DOHH2 (cell line): ENCODE results near the gene FILIP1.

Experiments
- H3F3A ChIP-seq: fragments of 200-600 bp; sonication (generic), shearing (Covaris generic); 2 replicates; pipeline ENCODE4 v1.6.0; 2016; ENCODE audit warnings: antibody characterized with exemption, mild to moderate bottlenecking; ENCODE audit not compliant: control insufficient read depth, insufficient read depth
- H3K27ac ChIP-seq: fragments of 200-600 bp; sonication (generic); 2 replicates; pipeline ENCODE4 v1.5.1; 2014; ENCODE audit warnings: low read depth, mild to moderate bottlenecking, low read length, moderate library complexity
- H3K27me3 ChIP-seq: fragments of 200-600 bp; sonication (generic); 2 replicates; pipeline ENCODE4 v1.6.1; 2014; ENCODE audit warnings: mild to moderate bottlenecking, low read length, mixed read lengths; ENCODE audit not compliant: control insufficient read depth
- H3K36me3 ChIP-seq: fragments of 200-600 bp; sonication (generic); 2 replicates; pipeline ENCODE4 v1.6.1; 2014; ENCODE audit warnings: mild to moderate bottlenecking, low read length, moderate library complexity, mixed read lengths; ENCODE audit not compliant: control insufficient read depth
- H3K4me1 ChIP-seq: fragments of 200-600 bp; sonication (generic); 2 replicates; pipeline ENCODE4 v1.6.1; 2014; ENCODE audit warnings: mild to moderate bottlenecking, low read length, mixed read lengths; ENCODE audit not compliant: control insufficient read depth
- H3K4me2 ChIP-seq: fragments of 200-600 bp; sonication (generic); 2 replicates; pipeline ENCODE4 v1.6.0; 2014; ENCODE audit warnings: mild to moderate bottlenecking, low read length, moderate library complexity
- H3K4me3 ChIP-seq: fragments of 200-600 bp; sonication (generic); 2 replicates; pipeline ENCODE4 v1.5.1; 2014; ENCODE audit warnings: mild to moderate bottlenecking, low read length, mixed read lengths
- H3K79me2 ChIP-seq: fragments of 200-600 bp; sonication (generic); 2 replicates; pipeline ENCODE4 v1.6.1; 2014; ENCODE audit warnings: mild to moderate bottlenecking, low read length, mixed read lengths; ENCODE audit not compliant: control insufficient read depth
- H3K9me2 ChIP-seq: fragments of 200-600 bp; sonication (generic); replicated peaks from 2 replicates; pipeline ENCODE4 v1.6.1; 2014; ENCODE audit warnings: mild to moderate bottlenecking, low read length, mixed read lengths; ENCODE audit not compliant: control insufficient read depth
- H3K9me3 ChIP-seq: fragments of 200-600 bp; sonication (generic); 2 replicates; pipeline ENCODE4 v1.6.1; 2014; ENCODE audit warnings: antibody characterized with exemption, low read length, mixed read lengths; ENCODE audit not compliant: control insufficient read depth, insufficient read depth
- H4K20me1 ChIP-seq: fragments of 200-600 bp; sonication (generic); 2 replicates; pipeline ENCODE4 v1.6.0; 2014; ENCODE audit warnings: low read depth, mild to moderate bottlenecking, antibody characterized with exemption, low read length, moderate library complexity; ENCODE audit not compliant: control insufficient read depth, insufficient read depth
- CTCF ChIP-seq: fragments of 200-600 bp; sonication (generic); IDR thresholded peaks from one replicate; pipeline ENCODE4 v1.5.1; 2014; ENCODE audit warnings: antibody characterized with exemption, mild to moderate bottlenecking, low read depth, low read length; ENCODE audit not compliant: poor library complexity, severe bottlenecking
- EZH2phosphoT487 ChIP-seq: fragments of 200-600 bp; sonication (generic); IDR thresholded peaks from 2 replicates; pipeline ENCODE4 v1.6.1; 2017; ENCODE audit warnings: borderline replicate concordance, mild to moderate bottlenecking, antibody characterized with exemption, low read length, moderate library complexity, mixed read lengths

The FILIP1 gene

DNA sequence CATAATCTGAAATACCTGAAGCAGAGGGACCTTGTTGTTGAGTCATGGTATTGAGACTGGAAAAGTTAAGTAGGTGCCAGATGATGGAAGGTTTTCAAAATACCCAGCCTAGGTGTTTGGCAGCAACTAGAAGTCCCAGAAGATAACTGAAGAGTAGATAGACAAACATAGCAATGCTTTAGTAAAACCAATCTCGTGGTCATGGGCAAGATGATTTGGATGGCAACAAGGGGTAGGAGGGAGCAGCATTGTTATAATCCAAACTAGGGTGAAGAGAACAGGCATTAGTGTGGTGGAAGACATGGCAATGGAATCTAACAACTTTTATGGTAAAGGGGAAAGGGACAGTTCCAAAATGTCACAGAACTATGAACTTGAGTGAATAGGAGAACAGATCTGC, 2.3 kb downstream of the FILIP1 start:
- Histone ChIP-seq H3K4me3 (no peak overlapping the region), H3F3A (no peaks in the 10 kb centered on the region), H3K27ac (no peak overlapping the region), H3K9me2 (no peaks in the 10 kb centered on the region), H3K4me2 (no peak overlapping the region), H3K4me1 (no peaks in the 10 kb centered on the region), H3K27me3 (peaks cover 44% of the 10 kb centered on the region), H3K79me2 (no peaks in the 10 kb centered on the region), H4K20me1 (no peaks in the 10 kb centered on the region), H3K36me3 (no peaks in the 10 kb centered on the region), H3K9me3 (no peaks in the 10 kb centered on the region)
- TF ChIP-seq CTCF = no peak

GRCh38 chr6:75490706-75491105, 2.9 kb downstream of the FILIP1 start:
- H3K36me3 ChIP-seq = no peaks in the 10 kb centered on the region
- no peak overlapping the region for H3K27ac ChIP-seq
- peaks cover 41% of the 10 kb centered on the region for H3K27me3 ChIP-seq
- no peaks in the 10 kb centered on the region for H3F3A ChIP-seq
- H3K9me2 ChIP-seq = no peaks in the 10 kb centered on the region
- H3K9me3 ChIP-seq = no peaks in the 10 kb centered on the region
- H4K20me1 ChIP-seq = no peaks in the 10 kb centered on the region
- TF ChIP-seq CTCF (no peak), EZH2phosphoT487 (no peak)
- H3K79me2 ChIP-seq = no peaks in the 10 kb centered on the region
- no peaks in the 10 kb centered on the region for H3K4me1 ChIP-seq
- H3K4me3 ChIP-seq = no peak overlapping the region
- H3K4me2 ChIP-seq = no peak overlapping the region

DNA sequence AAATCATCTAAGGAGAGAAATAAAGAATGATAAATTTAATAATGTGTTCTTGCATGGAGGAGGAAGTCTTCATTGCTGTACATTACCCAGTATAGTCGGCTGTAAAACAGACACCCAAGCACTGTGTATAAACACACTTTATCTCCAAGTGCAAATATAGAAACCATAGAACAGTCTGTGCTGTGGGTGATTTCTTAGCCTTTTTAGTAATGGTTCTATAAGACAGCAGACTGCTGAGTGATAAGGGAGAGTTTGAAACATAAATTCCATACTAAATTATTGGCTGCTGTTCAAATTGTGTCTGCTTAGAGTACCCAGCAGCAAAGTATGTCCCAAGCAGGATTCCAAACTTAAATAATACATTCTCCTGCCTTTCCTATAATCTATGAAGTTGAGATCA, 4.6 kb downstream of the FILIP1 start:
- no peak overlapping the region for H3K27ac ChIP-seq

More for the DNA sequence above, 4.6 kb downstream of the FILIP1 start:
- TF ChIP-seq EZH2phosphoT487 = no peak
- TF ChIP-seq CTCF = no peak
- H3K9me2 ChIP-seq = no peaks in the 10 kb centered on the region
- no peaks in the 10 kb centered on the region for H3F3A ChIP-seq
- no peaks in the 10 kb centered on the region for H3K4me1 ChIP-seq
- no peaks in the 10 kb centered on the region for H3K9me3 ChIP-seq
- H4K20me1 ChIP-seq = no peaks in the 10 kb centered on the region
- no peaks in the 10 kb centered on the region for H3K79me2 ChIP-seq
- H3K27me3 ChIP-seq = peaks cover 26% of the 10 kb centered on the region
- no peak overlapping the region for H3K4me2 ChIP-seq
- H3K36me3 ChIP-seq = no peaks in the 10 kb centered on the region
- H3K4me3 ChIP-seq = no peak overlapping the region
